Measurements from ENCODE around the gene PIEZO2. TPM values are rescaled to one million over a fixed set of nuclear protein-coding genes. Genes with fewer than 3 reads are reported as not detected.

The PIEZO2 gene
- total RNA-seq, 2 experiments from 2014 or later, result not detected

DNA sequence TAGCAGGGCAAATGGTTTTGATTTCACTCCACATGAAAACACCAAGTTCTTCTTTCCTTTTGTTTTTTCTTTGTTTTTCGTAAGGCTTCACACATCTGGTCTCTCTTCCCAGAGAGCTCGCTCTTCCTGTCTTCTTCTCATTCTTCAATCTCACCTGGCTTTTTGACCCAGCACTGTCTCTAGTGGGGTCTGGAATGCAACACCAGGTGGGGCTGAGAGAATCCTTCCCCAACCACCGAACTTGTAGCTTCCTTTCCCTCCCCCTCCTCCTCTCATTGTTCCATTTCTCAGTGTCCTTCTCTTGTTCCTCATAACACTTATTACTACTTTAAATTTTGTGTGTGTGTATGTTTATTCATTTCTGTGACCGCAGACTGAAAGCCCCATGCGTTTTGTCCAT is 13.5 kb upstream of the PIEZO2 start:
- no peak for DNase-seq
- Mint-ChIP-seq H3K27me3 (peaks cover 4% of the 10 kb centered on the region), H3K9me3 (no peaks in the 10 kb centered on the region), H3K4me1 (no peaks in the 10 kb centered on the region), H3K36me3 (ENCODE audit: low read depth) (no peaks in the 10 kb centered on the region), H3K27ac (no peak overlapping the region), H3K4me3 (no peak overlapping the region)
- CTCF ChIA-PET, result no interaction called here
- POLR2A ChIA-PET, result no interaction called here

DNA sequence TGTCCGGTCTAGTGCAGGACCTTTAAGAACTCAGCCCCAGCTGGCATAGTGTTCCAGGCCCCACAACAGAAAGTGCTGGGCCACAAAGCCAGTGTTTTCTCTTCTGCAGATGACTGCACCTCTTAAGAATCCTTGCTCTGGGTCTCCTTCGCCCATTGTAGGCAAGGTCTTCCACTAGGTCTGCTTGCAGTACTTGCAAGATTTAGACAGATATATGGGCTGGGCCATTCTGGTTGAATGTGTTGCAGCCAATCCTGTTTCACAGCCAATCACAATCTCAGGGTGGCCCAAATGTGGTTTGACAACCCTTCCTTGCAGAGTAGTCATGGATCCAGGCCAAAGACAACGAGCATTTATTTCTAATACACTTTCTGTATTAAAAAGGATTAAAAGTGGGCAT is 13.1 kb upstream of the PIEZO2 start:
- Mint-ChIP-seq H3K36me3 (ENCODE audit: low read depth) (no peaks in the 10 kb centered on the region), H3K27ac (no peak overlapping the region), H3K4me1 (no peaks in the 10 kb centered on the region), H3K4me3 (no peak overlapping the region), H3K9me3 (no peaks in the 10 kb centered on the region), H3K27me3 (peaks cover 4% of the 10 kb centered on the region)
- CTCF ChIA-PET, result no interaction called here
- no peak for DNase-seq
- POLR2A ChIA-PET, result no interaction called here

DNA sequence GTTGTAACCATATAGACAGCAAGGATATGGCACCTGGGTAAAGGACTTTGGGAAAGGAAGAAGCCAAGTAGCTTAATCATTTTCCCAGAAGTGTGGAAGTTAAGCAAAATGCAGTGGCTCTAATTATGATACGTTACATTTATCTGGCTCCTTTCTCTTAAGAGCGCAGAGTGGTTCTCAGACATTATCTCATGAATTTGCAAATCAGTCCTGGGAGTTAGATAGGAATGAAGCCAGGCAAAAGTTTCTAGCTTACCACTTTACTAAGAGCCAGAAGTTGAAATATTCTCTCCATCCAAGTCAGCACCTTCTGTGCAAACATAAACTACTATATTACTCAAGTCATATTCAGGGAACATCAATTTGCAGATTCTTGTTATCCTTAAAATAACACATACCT is 10.9 kb upstream of the PIEZO2 start:
- Mint-ChIP-seq H3K27ac (no peak overlapping the region), H3K9me3 (no peaks in the 10 kb centered on the region), H3K4me3 (no peak overlapping the region), H3K4me1 (no peaks in the 10 kb centered on the region), H3K36me3 (ENCODE audit: low read depth) (no peaks in the 10 kb centered on the region), H3K27me3 (peaks cover 4% of the 10 kb centered on the region)
- ChIA-PET CTCF (no interaction called here), POLR2A (no interaction called here)
- DNase-seq, result no peak

DNA sequence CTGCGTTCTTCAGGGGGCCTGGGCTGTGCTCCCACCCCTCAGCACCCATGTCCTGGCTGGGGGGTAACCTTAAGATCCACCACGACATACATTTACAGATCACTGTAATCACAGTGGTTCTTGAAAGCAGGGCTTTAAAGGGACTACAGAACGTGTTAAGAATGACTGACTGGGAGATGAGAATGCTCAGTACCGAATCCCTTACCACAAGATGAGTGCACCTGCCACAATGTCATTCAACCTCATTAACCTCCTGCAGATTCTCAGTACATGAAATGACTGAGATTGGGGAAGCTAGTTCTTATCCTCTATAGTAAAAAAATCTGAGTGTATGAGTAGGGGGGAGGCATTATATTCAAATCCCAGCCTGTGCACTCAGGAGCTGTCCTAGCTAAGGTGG is 10.5 kb upstream of the PIEZO2 start:
- no peak for DNase-seq
- no peaks in the 10 kb centered on the region for H3K4me1 Mint-ChIP-seq
- peaks cover 4% of the 10 kb centered on the region for H3K27me3 Mint-ChIP-seq
- H3K36me3 Mint-ChIP-seq (ENCODE audit: low read depth), result no peaks in the 10 kb centered on the region
- no peak overlapping the region for H3K27ac Mint-ChIP-seq
- no peaks in the 10 kb centered on the region for H3K9me3 Mint-ChIP-seq
- ChIA-PET POLR2A (no interaction called here), CTCF (no interaction called here)
- no peak overlapping the region for H3K4me3 Mint-ChIP-seq

DNA sequence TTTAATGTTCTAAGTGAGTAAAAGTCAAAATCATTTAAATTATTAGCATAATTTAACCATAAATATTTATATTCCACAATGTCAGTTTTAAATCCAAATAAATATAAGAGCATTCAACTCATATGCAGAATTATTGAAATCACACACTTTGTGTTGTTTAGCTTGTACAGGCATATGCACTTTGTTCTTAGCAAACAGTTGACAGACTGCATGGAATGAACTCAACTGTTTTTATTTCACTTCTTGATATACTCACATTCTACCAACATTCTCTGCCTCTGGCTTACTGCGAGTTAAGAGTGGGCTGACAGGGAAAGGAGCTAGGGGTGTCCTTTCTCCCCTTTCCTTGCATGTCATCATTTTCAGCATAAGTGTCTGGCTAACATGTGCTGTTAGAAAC is 7.6 kb upstream of the PIEZO2 start:
- DNase-seq, result no peak
- Mint-ChIP-seq H3K27ac (no peak overlapping the region), H3K9me3 (no peaks in the 10 kb centered on the region), H3K4me3 (no peak overlapping the region), H3K36me3 (ENCODE audit: low read depth) (no peaks in the 10 kb centered on the region), H3K4me1 (no peaks in the 10 kb centered on the region), H3K27me3 (peaks cover 7% of the 10 kb centered on the region)
- ChIA-PET CTCF (no interaction called here), POLR2A (no interaction called here)

DNA sequence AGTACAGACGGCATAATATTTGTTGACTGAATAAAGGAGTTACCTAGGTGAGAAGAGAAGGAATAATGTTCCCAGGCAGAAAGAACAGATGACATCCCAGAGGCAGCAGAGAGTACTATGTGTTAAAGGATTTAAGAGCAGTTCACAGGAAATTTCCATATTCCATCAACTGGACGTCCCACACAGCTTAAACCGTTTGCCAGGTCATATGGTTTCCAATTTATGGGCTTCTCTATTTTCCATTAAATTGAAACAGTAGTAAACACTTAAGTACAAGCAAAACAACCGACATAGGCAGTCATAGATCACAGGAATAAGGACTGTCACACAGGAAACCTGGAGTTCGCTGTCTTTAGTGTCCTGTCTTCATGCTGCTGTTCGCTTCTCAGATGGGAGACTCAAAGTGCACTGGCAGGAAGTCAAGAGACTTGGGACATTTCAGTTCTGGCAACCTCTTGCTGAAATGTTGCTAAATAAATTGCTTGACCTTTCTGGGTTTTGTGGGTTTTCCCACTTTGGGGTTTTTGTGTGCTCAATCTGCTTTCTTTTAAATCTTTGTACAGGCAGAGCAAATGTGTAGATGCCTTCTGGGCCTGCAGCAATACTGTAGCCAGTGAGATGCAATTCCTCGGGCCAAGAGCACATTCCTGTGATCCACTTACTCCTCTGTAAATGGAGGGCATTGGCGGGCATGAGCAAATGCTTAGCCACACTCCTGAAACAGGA is 5.8 kb upstream of the PIEZO2 start:
- POLR2A ChIA-PET, result no interaction called here
- no peak for DNase-seq
- CTCF ChIA-PET, result no interaction called here
- Mint-ChIP-seq H3K27me3 (peaks cover 25% of the 10 kb centered on the region), H3K36me3 (ENCODE audit: low read depth) (no peaks in the 10 kb centered on the region), H3K9me3 (no peaks in the 10 kb centered on the region), H3K4me3 (no peak overlapping the region), H3K4me1 (no peaks in the 10 kb centered on the region), H3K27ac (no peak overlapping the region)

DNA sequence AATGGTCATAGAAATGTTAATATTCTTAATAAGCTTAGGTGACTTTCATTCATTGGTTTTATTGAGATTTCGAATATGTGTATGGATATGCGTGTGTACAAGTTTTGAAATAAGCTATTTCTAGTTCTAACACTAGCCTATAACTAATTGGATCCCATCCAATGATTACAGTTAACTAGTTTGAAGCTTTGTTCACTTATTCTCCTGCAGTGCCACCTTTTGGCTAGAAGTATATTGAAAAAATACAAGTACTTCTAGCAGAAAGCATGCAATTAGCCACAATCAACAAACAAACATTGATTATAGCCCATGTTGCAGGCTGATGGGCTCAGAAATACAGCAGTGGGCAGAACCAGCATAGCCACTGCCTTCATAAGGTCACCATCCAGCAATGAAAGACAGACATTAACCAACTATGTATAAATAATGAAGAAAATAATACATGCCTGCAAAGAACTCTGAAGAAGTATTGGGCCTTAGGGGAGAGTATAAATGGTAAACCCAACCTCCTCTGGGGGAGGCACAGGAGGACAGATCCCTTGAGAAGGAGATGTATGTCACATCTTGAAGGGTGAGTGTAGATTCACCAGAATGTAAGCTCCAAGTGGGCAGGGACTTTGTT is 5.1 kb upstream of the PIEZO2 start:
- POLR2A ChIA-PET, result no interaction called here
- CTCF ChIA-PET, result no interaction called here

DNA sequence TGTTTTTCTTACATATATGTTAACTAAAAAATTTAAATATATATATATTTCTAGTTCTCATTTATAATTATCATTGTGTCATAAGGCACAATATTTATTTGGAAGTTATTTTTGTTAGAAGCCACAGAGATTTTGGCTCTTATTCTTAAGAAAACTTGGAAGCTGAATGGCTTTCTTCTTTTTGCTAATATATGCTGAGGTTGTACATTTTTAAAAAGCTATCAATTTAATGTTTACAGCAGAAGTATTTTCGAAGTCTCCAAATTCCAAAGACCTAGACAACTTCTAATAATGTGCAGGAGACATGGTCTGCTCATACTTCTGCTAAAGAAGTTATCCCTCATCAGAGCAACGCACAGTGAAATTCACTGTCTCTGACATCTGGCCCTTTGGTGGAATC is 3.7 kb upstream of the PIEZO2 start:
- peaks cover 34% of the 10 kb centered on the region for H3K27me3 Mint-ChIP-seq
- DNase-seq, result no peak
- no peaks in the 10 kb centered on the region for H3K9me3 Mint-ChIP-seq
- no peak overlapping the region for H3K27ac Mint-ChIP-seq
- no peaks in the 10 kb centered on the region for H3K36me3 Mint-ChIP-seq (ENCODE audit: low read depth)
- ChIA-PET POLR2A (no interaction called here), CTCF (no interaction called here)
- no peaks in the 10 kb centered on the region for H3K4me1 Mint-ChIP-seq
- H3K4me3 Mint-ChIP-seq, result no peak overlapping the region

More for the DNA sequence above, 5.1 kb upstream of the PIEZO2 start:
- no peak overlapping the region for H3K27ac Mint-ChIP-seq
- no peak overlapping the region for H3K4me3 Mint-ChIP-seq
- DNase-seq, result no peak
- H3K4me1 Mint-ChIP-seq, result no peaks in the 10 kb centered on the region
- no peaks in the 10 kb centered on the region for H3K36me3 Mint-ChIP-seq (ENCODE audit: low read depth)
- H3K9me3 Mint-ChIP-seq, result no peaks in the 10 kb centered on the region
- peaks cover 31% of the 10 kb centered on the region for H3K27me3 Mint-ChIP-seq

DNA sequence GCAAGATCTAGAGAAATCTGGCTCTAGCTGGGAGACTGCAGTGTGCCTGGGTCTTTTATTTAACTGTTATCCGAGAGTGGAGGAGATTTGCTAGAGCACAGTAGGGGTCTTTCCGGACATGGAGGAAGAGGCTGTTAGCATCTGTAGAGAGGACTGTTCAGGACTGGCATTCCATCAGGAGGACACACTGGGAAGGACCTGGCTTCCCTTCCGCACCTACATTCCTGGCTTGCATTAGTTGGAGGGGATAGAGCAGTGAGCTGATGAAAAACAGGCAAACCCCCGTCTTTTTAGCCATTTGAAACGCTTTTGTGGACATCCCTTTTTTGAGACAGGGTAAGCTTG is 874 bp upstream of the PIEZO2 start:
- DNase-seq, result no peak
- H3K27ac Mint-ChIP-seq, result no peak overlapping the region
- no peaks in the 10 kb centered on the region for H3K4me1 Mint-ChIP-seq
- H3K9me3 Mint-ChIP-seq, result no peaks in the 10 kb centered on the region
- peaks cover 51% of the 10 kb centered on the region for H3K27me3 Mint-ChIP-seq
- no peak overlapping the region for H3K4me3 Mint-ChIP-seq
- H3K36me3 Mint-ChIP-seq (ENCODE audit: low read depth), result no peaks in the 10 kb centered on the region
- CTCF ChIA-PET, result no interaction called here
- POLR2A ChIA-PET, result no interaction called here

DNA sequence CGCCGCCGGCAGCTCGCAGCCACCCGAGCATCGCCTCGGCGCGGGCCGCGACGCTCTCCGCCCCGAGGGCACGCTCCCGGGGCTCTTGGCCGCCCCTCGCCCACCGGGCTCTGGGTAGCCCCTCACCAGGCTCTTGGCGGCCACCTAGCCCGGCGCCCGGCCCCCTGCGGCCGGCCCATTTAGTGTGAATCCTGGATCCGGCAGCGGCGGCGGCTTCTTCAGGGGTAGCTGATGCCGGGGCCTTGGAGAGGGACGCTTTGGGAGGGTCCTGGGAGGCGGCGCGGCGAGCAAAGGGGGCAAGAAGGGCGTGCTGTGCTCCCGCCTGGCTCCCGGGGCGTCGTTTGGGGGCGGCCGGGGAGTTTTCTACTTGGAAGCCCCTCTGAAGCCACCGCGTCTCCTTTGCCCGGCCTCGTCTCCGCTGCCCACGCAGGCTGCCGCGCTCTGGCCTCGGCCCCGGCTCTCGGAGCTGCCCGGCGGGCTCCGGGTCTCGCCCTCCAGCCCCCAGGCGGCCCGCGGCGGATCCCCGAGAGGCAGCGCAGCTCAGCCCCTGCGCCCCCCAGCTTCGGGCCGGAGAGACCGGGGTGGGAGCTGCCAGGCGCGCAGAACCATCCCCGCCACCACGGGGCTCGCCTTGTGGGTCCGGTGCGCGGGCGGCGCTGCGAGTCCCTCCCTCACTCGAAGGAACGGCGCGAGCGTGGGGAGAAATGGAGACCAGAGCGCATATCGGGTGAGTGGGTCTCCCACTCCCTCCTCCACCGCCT is 509 bp downstream of the PIEZO2 start:
- Mint-ChIP-seq H3K27me3 (peaks cover 50% of the 10 kb centered on the region), H3K9me3 (no peaks in the 10 kb centered on the region), H3K4me3 (no peak overlapping the region), H3K4me1 (no peaks in the 10 kb centered on the region), H3K36me3 (ENCODE audit: low read depth) (no peaks in the 10 kb centered on the region), H3K27ac (no peak overlapping the region)
- DNase-seq, result no peak
- ChIA-PET CTCF (no interaction called here), POLR2A (no interaction called here)

DNA sequence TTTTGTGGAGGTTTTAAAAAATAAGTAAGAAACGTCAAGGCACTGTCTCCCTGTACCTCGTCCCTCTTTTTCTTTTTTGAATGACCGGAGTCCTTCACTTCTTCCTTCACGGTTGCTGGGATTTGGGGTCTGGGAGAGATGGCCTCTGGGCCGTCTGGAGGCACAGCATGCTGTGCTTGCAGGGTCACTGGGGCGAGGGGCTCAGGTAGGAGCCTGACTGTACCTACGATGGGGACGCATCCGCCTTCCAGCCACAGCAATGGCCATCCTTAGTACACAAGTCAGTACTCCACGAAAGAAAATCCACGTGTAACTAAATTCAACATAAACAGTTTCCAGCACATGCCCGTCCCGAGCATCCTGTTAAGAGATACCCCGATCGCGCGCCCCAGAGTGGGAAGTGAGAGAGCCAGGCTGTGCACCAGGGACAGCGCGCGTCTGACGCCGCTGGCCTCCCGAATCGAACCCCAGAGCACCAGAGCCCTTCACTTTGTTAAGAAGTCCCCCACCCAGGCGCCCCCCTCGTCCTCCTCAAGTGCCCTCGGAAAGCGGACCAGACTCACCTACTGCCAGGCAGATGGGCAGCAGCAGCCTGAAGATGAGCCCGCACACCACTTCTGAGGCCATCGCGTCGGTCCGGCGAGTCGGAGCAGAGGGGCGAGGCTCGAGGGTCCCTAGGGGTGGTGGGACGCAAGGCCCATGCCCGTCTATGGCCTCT is 1.2 kb downstream of the PIEZO2 start:
- CTCF ChIA-PET, result no interaction called here
- peaks cover 49% of the 10 kb centered on the region for H3K27me3 Mint-ChIP-seq
- DNase-seq, result no peak
- no peak overlapping the region for H3K27ac Mint-ChIP-seq
- H3K36me3 Mint-ChIP-seq (ENCODE audit: low read depth), result no peaks in the 10 kb centered on the region
- no peaks in the 10 kb centered on the region for H3K4me1 Mint-ChIP-seq
- POLR2A ChIA-PET, result no interaction called here
- no peak overlapping the region for H3K4me3 Mint-ChIP-seq
- H3K9me3 Mint-ChIP-seq, result no peaks in the 10 kb centered on the region

DNA sequence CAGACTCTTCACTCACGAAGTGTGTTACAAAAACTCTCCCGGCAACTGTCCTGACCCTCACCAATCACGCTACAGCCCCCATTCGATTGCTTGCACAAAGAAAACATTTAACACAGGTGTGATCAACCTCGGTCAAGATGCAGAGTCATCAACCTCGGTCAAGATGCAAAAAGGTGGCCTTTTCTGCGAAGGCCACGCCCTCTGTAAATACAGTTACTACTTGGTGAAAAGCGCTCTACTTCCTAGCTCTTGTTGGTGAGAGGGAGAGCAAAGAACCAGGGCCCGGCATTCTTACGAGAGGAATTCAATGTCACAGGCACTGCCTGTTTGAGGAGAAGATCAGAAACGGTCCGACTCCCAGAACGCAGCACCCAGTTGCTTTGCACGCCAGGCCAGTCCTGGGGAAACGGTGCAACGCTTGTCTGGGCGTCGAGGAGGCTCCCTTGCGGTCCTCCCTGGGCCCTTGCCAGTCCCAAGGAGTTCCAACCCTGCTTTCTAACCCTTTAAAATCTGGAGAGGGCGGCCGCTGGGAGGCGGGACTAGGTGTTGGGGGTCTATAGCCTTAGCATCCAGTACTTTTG is 1.9 kb downstream of the PIEZO2 start:
- no peak for DNase-seq
- no peak overlapping the region for H3K4me3 Mint-ChIP-seq
- no peak overlapping the region for H3K27ac Mint-ChIP-seq
- H3K36me3 Mint-ChIP-seq (ENCODE audit: low read depth), result no peaks in the 10 kb centered on the region
- H3K4me1 Mint-ChIP-seq, result no peaks in the 10 kb centered on the region
- CTCF ChIA-PET, result no interaction called here
- POLR2A ChIA-PET, result no interaction called here
- no peaks in the 10 kb centered on the region for H3K9me3 Mint-ChIP-seq
- H3K27me3 Mint-ChIP-seq, result peaks cover 45% of the 10 kb centered on the region

DNA sequence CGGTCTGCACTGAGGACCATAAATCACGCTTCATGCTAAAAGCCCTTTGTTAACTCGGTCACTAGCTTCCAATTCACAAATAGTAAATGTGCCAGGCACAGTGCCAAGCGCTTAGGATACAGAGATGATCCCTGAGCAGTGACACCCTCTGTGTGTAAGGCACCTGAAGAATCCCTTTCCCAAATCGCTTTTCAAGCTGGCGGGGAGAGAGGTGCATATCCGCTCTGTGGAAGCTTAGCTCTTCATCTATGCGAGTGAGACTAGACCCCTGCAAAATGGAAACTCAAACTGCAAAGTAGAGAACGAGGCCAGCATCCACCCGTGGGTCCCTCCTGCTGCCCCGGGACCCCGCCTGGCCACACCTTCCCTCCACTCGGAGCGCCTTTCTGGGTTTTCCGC is 2.4 kb downstream of the PIEZO2 start:
- Mint-ChIP-seq H3K36me3 (ENCODE audit: low read depth) (no peaks in the 10 kb centered on the region), H3K4me3 (no peak overlapping the region), H3K27ac (no peak overlapping the region), H3K9me3 (no peaks in the 10 kb centered on the region), H3K4me1 (no peaks in the 10 kb centered on the region), H3K27me3 (peaks cover 43% of the 10 kb centered on the region)
- ChIA-PET POLR2A (no interaction called here), CTCF (no interaction called here)
- no peak for DNase-seq
